Liver (tissue), 9 donors: ENCODE results near the gene RNLS. TPM values are rescaled to one million over a fixed set of nuclear protein-coding genes. Genes with fewer than 3 reads are reported as not detected.
A peak's percentile ranks its signal among the peaks of the same experiment; 100 is the strongest.

Experiments used
- DNase-seq: peaks from one replicate; pipeline ENCODE4 v3.0.0-alpha.2; 2017; ENCODE audit warnings: low spot score
- H3K27ac ChIP-seq, 2 donors: one replicate each; pipeline ENCODE4 v1.7.0; 2013; ENCODE audit warnings: inconsistent platforms in 2 of 2, low read length in 2 of 2, control low read depth in 1 of 2, low read depth in 1 of 2, mild to moderate bottlenecking in 1 of 2
- H3K27me3 ChIP-seq, 4 donors: one replicate each; pipeline versions ENCODE4 v1.6.1 to v1.7.0; 2013; ENCODE audit warnings: low read length in 3 of 4, inconsistent platforms in 1 of 4, mild to moderate bottlenecking in 1 of 4, moderate library complexity in 1 of 4; ENCODE audit not compliant: control insufficient read depth in 4 of 4, insufficient read depth in 4 of 4
- H3K36me3 ChIP-seq, 4 donors: one replicate each; pipeline versions ENCODE4 v1.6.1 to v1.7.0; 2013; ENCODE audit warnings: low read length in 3 of 4, mild to moderate bottlenecking in 3 of 4, low read depth in 1 of 4, moderate library complexity in 1 of 4; ENCODE audit not compliant: control insufficient read depth in 4 of 4, insufficient read depth in 3 of 4
- H3K4me1 ChIP-seq, 4 donors: one replicate each; pipeline versions ENCODE4 v1.6.1 to v1.7.0; 2013; ENCODE audit warnings: low read length in 3 of 4, mild to moderate bottlenecking in 3 of 4, moderate library complexity in 1 of 4; ENCODE audit not compliant: control insufficient read depth in 4 of 4, insufficient read depth in 4 of 4
- H3K4me3 ChIP-seq, 3 donors: one replicate each; pipeline versions ENCODE4 v1.6.1 to v1.7.0; 2013; ENCODE audit warnings: low read length in 3 of 3, control low read depth in 1 of 3, low read depth in 1 of 3, mild to moderate bottlenecking in 1 of 3
- H3K9ac ChIP-seq, 2 donors: one replicate each; pipeline ENCODE4 v1.7.0; 2013; ENCODE audit warnings: low read length in 2 of 2, mild to moderate bottlenecking in 2 of 2, moderate library complexity in 2 of 2, control low read depth in 1 of 2, low read depth in 1 of 2
- H3K9me3 ChIP-seq, 4 donors: one replicate each; pipeline versions ENCODE4 v1.6.1 to v1.7.0; 2013; ENCODE audit warnings: low read length in 3 of 4; ENCODE audit not compliant: control insufficient read depth in 4 of 4
- GABPA ChIP-seq, 2 donors: IDR thresholded peaks in 1 of 2; conservative IDR thresholded peaks in 1 of 2; 2 replicates each; pipeline ENCODE4 v1.6.1; 2016; ENCODE audit warnings: antibody characterized with exemption in 2 of 2, mild to moderate bottlenecking in 1 of 2, moderate library complexity in 1 of 2
- HNF4A ChIP-seq, 2 donors: conservative IDR thresholded peaks; 2 replicates each; pipeline ENCODE4 v1.6.1; 2016; ENCODE audit warnings: antibody characterized with exemption in 2 of 2, mild to moderate bottlenecking in 2 of 2
- HNF4G ChIP-seq: IDR thresholded peaks from 2 replicates; pipeline ENCODE4 v1.6.1; 2016; ENCODE audit warnings: antibody characterized with exemption
- JUND ChIP-seq, 2 donors: IDR thresholded peaks; 2 replicates each; pipeline ENCODE4 v1.6.1; 2016; ENCODE audit warnings: antibody characterized with exemption in 2 of 2
- NR2F2 ChIP-seq: IDR thresholded peaks from 2 replicates; pipeline ENCODE4 v1.6.1; 2016; ENCODE audit warnings: antibody characterized with exemption
- RAD21 ChIP-seq, 2 donors: IDR thresholded peaks; 2 replicates each; pipeline ENCODE4 v1.6.1; 2016; ENCODE audit warnings: antibody characterized with exemption in 2 of 2, mild to moderate bottlenecking in 2 of 2
- RXRA ChIP-seq, 2 donors: IDR thresholded peaks; 2 replicates each; pipeline ENCODE4 v1.6.1; 2017 to 2018; ENCODE audit warnings: antibody characterized with exemption in 2 of 2, mild to moderate bottlenecking in 1 of 2
- SP1 ChIP-seq: IDR thresholded peaks from 2 replicates; pipeline ENCODE4 v1.6.1; 2018; ENCODE audit warnings: antibody characterized with exemption, mild to moderate bottlenecking
- YY1 ChIP-seq: IDR thresholded peaks from 2 replicates; pipeline ENCODE4 v1.6.1; 2016; ENCODE audit warnings: antibody characterized with exemption, mild to moderate bottlenecking
- WGBS: extraction: QIAGEN DNeasy Blood & Tissue Kit; methylation state at CpG from one replicate; pipeline ENCODE4 v1.1.7; 2013; 5-methylcytosine and 5-hydroxymethylcytosine counted together
- polyA plus RNA-seq, 2 donors: library from polyadenylated mRNA; stranded (reverse) in 1 of 2; unstranded in 1 of 2; fragments of 200-250 nt in 1 of 2; fragments of >200 nt in 1 of 2; fragmentation: Nextera tagmentation in 1 of 2; extraction: Ambion mirVana in 1 of 2; gene quantifications; one replicate each; pipeline versions ENCODE4 v1.2.1 to v1.2.3, GENCODE V29; 2013 to 2015
- total RNA-seq, 2 donors: library from RNA; depleted of rRNA; stranded (reverse); fragments of >200 nt; gene quantifications; one replicate each; pipeline ENCODE4 v1.2.3, GENCODE V29; 2014
- TF ChIP-seq, protein P1 (sequence below): IDR thresholded peaks from 2 replicates; pipeline ENCODE4 v1.6.1; 2016; ENCODE audit warnings: antibody characterized with exemption, mild to moderate bottlenecking
- TF ChIP-seq, protein P2 (sequence below): IDR thresholded peaks from 2 replicates; pipeline ENCODE4 v1.6.1; 2016; ENCODE audit warnings: antibody characterized with exemption
- TF ChIP-seq, protein P3 (sequence below): IDR thresholded peaks from 2 replicates; pipeline ENCODE4 v1.6.1; 2016; ENCODE audit warnings: antibody characterized with exemption
- TF ChIP-seq, protein P4 (sequence below): IDR thresholded peaks from 2 replicates; pipeline ENCODE4 v1.6.1; 2016; ENCODE audit warnings: antibody characterized with exemption
- donor health status: healthy.
- donor health status: healthy.
- donor health status: healthy.
- donor health status: healthy.
- donor health status: healthy.

The RNLS gene
- total and polyA plus RNA-seq, 4 donors: 4.1 to 12.4 (median 7.5) TPM

DNA sequence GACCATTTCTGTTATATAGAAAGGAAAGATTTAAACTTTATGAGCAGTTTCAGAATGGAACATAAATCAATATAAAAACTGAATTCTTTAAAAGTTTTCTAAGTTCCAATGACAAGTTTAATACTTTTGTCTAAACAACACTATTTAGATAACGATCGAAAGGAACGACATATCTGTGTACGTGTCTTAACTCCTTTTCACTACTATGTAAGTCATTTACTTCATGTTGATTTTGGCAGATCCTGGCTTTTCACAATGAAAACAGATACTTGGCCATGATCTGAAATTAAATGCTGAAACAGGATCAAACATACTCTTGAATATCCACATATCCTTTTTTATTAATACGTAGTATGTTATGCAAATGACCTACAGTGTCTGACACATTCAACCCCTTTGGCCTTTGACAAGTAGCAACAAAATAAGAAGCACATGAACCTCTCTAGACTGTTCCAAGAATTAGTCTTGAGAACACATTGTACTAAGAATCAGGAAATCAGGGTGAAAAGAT is 41.9 kb downstream of the RNLS start (continued):
- TF ChIP-seq, protein P1, sequence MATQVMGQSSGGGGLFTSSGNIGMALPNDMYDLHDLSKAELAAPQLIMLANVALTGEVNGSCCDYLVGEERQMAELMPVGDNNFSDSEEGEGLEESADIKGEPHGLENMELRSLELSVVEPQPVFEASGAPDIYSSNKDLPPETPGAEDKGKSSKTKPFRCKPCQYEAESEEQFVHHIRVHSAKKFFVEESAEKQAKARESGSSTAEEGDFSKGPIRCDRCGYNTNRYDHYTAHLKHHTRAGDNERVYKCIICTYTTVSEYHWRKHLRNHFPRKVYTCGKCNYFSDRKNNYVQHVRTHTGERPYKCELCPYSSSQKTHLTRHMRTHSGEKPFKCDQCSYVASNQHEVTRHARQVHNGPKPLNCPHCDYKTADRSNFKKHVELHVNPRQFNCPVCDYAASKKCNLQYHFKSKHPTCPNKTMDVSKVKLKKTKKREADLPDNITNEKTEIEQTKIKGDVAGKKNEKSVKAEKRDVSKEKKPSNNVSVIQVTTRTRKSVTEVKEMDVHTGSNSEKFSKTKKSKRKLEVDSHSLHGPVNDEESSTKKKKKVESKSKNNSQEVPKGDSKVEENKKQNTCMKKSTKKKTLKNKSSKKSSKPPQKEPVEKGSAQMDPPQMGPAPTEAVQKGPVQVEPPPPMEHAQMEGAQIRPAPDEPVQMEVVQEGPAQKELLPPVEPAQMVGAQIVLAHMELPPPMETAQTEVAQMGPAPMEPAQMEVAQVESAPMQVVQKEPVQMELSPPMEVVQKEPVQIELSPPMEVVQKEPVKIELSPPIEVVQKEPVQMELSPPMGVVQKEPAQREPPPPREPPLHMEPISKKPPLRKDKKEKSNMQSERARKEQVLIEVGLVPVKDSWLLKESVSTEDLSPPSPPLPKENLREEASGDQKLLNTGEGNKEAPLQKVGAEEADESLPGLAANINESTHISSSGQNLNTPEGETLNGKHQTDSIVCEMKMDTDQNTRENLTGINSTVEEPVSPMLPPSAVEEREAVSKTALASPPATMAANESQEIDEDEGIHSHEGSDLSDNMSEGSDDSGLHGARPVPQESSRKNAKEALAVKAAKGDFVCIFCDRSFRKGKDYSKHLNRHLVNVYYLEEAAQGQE: no peak
- no peak for TF ChIP-seq YY1

DNA sequence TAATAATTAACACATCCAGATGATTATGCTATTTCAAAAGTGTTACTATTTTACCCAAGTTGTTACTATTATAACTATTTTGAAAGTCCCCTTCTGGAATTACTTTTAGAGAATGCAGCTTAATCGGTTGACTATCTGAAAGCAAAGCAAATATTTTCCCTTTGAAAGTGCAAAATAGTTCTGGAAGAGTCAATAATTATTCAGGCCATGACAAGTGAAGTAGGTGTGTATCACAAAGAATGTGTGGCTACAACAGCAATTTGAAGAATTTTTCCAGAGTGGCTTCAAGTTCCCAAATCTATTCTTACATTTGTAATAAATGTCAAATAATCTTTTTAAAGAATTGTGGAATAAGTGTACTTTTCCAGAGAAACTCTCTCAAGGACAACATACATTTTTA is 42.8 kb downstream of the RNLS start:
- H3K27ac ChIP-seq: no peak overlapping the region
- H3K4me1 ChIP-seq: peaks cover 0 to 13% (median 3%) of the 10 kb centered on the region in 4 donors
- no peaks in the 10 kb centered on the region for H3K9me3 ChIP-seq
- TF ChIP-seq RXRA (IDR thresholded peaks at IDR 0.05): peak in 1 of 2 donors; percentile 6
- TF ChIP-seq RAD21 (IDR thresholded peaks at IDR 0.05): no peak
- no peak for TF ChIP-seq JUND (IDR thresholded peaks at IDR 0.05)
- TF ChIP-seq, protein P2, sequence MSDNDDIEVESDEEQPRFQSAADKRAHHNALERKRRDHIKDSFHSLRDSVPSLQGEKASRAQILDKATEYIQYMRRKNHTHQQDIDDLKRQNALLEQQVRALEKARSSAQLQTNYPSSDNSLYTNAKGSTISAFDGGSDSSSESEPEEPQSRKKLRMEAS: no peak
- TF ChIP-seq YY1: no peak
- TF ChIP-seq, protein P1: no peak
- no peak for TF ChIP-seq SP1
- TF ChIP-seq, protein P3, sequence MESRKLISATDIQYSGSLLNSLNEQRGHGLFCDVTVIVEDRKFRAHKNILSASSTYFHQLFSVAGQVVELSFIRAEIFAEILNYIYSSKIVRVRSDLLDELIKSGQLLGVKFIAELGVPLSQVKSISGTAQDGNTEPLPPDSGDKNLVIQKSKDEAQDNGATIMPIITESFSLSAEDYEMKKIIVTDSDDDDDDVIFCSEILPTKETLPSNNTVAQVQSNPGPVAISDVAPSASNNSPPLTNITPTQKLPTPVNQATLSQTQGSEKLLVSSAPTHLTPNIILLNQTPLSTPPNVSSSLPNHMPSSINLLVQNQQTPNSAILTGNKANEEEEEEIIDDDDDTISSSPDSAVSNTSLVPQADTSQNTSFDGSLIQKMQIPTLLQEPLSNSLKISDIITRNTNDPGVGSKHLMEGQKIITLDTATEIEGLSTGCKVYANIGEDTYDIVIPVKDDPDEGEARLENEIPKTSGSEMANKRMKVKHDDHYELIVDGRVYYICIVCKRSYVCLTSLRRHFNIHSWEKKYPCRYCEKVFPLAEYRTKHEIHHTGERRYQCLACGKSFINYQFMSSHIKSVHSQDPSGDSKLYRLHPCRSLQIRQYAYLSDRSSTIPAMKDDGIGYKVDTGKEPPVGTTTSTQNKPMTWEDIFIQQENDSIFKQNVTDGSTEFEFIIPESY: no peak
- no peak for TF ChIP-seq HNF4G
- TF ChIP-seq GABPA (IDR thresholded peaks at IDR 0.05 in 1 of 2, conservative IDR thresholded peaks at IDR 0.05 in 1 of 2): no peak
- no peak for TF ChIP-seq NR2F2
- TF ChIP-seq, protein P4, sequence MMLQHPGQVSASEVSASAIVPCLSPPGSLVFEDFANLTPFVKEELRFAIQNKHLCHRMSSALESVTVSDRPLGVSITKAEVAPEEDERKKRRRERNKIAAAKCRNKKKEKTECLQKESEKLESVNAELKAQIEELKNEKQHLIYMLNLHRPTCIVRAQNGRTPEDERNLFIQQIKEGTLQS: no peak
- peak in 1 of 2 donors; percentile 12 for TF ChIP-seq HNF4A (conservative IDR thresholded peaks at IDR 0.05)
- H3K36me3 ChIP-seq: no peaks in the 10 kb centered on the region
- no peaks in the 10 kb centered on the region for H3K27me3 ChIP-seq
- H3K4me3 ChIP-seq: no peak overlapping the region
- 34% methylated on average over 1 of the region's 1 CpG for WGBS
- no peak for DNase-seq
- H3K9ac ChIP-seq: no peak overlapping the region
